Nephron (organoid): Measurements from ENCODE around the gene TRIB2.
A peak's percentile ranks its signal among the peaks of the same experiment; 100 is the strongest.

ENCODE experiments used
- H3K27ac Mint-ChIP-seq, 3 experiments: 2 replicates each; pipeline ENCODE4 v1.8.0; 2020; ENCODE audit warnings: mixed read lengths in 3 of 3, mild to moderate bottlenecking in 2 of 3, moderate library complexity in 1 of 3
- H3K27me3 Mint-ChIP-seq: 2 replicates; pipeline ENCODE4 v1.8.0; 2021; ENCODE audit warnings: low read depth, mild to moderate bottlenecking, moderate library complexity, mixed read lengths
- H3K36me3 Mint-ChIP-seq: 2 replicates; pipeline ENCODE4 v1.8.0; 2020; ENCODE audit warnings: low read depth, mixed read lengths
- H3K4me1 Mint-ChIP-seq: 2 replicates; pipeline ENCODE4 v1.8.0; 2020; ENCODE audit warnings: mixed read lengths
- H3K4me3 Mint-ChIP-seq, 3 experiments: 2 replicates each; pipeline ENCODE4 v1.8.0; 2020; ENCODE audit warnings: mild to moderate bottlenecking in 3 of 3, mixed read lengths in 3 of 3, moderate library complexity in 2 of 3
- H3K9me3 Mint-ChIP-seq: 2 replicates; pipeline ENCODE4 v1.8.0; 2020; ENCODE audit warnings: mixed read lengths
- TF ChIP-seq, protein P1 (sequence below), 3 experiments: fragments of 200-600 bp; sonication (generic); IDR thresholded peaks; one replicate each; pipeline ENCODE4 v1.5.0; 2021; ENCODE audit warnings: antibody characterized with exemption in 3 of 3; ENCODE audit not compliant: unreplicated experiment in 3 of 3

TRIB2 gene

DNA sequence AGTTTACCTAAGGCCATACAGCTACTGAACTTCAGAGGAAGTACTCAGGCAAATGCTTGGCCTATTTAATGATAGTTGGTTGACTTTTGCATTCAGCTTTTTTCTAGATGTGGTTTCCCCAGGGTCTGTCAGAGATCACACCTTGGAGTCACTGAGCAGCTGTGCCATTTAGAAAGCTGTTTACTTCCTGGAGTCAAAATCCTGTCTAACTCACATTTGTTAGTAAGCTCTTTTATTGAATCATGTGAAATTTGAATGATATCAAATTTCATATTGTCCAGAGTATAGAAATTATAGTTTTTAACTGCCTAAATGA, 7.6 kb upstream of the TRIB2 start:
- Mint-ChIP-seq H3K27ac (no peak overlapping the region), H3K4me3 (no peak overlapping the region), H3K27me3 (no peaks in the 10 kb centered on the region), H3K9me3 (no peaks in the 10 kb centered on the region), H3K4me1 (peaks cover 4% of the 10 kb centered on the region), H3K36me3 (no peaks in the 10 kb centered on the region)
- TF ChIP-seq, protein P1, sequence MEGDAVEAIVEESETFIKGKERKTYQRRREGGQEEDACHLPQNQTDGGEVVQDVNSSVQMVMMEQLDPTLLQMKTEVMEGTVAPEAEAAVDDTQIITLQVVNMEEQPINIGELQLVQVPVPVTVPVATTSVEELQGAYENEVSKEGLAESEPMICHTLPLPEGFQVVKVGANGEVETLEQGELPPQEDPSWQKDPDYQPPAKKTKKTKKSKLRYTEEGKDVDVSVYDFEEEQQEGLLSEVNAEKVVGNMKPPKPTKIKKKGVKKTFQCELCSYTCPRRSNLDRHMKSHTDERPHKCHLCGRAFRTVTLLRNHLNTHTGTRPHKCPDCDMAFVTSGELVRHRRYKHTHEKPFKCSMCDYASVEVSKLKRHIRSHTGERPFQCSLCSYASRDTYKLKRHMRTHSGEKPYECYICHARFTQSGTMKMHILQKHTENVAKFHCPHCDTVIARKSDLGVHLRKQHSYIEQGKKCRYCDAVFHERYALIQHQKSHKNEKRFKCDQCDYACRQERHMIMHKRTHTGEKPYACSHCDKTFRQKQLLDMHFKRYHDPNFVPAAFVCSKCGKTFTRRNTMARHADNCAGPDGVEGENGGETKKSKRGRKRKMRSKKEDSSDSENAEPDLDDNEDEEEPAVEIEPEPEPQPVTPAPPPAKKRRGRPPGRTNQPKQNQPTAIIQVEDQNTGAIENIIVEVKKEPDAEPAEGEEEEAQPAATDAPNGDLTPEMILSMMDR (IDR thresholded peaks at IDR 0.05; ENCODE audit: unreplicated experiment in 3 of 3) = no peak

DNA sequence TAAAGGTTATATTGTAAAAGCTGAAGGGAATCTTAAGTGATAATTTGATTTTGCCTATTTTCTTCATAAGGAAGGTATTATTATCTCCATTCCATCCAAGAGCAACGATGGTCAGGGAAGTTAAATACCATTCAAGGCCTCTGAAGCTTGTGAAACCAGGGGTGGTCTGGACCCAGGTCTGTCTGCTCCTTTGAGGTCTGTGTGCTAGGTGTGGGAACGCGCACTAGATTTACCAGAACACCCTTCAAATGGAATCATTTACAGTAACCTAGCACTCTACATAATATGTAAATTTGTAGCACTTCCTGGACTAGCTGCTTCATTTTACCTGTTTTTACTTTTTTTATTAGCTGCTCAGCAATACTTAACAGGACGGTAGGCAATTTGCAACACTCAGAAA, 6.4 kb upstream of the TRIB2 start:
- TF ChIP-seq, protein P1 (IDR thresholded peaks at IDR 0.05; ENCODE audit: unreplicated experiment in 3 of 3) = no peak
- peaks cover 14% of the 10 kb centered on the region for H3K4me1 Mint-ChIP-seq
- H3K27ac Mint-ChIP-seq = peak overlapping the region in 1 of 3 experiments; percentile 58
- H3K36me3 Mint-ChIP-seq = no peaks in the 10 kb centered on the region
- H3K27me3 Mint-ChIP-seq = no peaks in the 10 kb centered on the region
- H3K4me3 Mint-ChIP-seq = no peak overlapping the region
- no peaks in the 10 kb centered on the region for H3K9me3 Mint-ChIP-seq

DNA sequence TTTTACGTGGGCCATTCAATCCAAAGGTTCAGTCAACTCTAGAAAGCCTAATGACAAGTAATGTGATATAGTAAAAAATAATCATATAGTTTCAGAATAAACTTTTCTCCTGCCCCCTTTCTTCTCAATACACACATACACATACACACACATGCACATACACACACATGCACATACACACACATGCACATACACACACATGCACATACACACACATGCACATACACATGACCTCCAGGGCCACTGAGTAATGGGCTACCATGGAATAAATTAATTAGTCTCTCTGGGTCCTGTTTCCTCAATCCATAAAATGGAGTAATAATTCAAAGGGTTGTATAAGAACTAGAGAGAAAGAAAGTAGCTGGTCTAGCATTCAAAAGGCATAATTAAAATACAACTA, 5.4 kb upstream of the TRIB2 start:
- H3K36me3 Mint-ChIP-seq = no peaks in the 10 kb centered on the region

DNA sequence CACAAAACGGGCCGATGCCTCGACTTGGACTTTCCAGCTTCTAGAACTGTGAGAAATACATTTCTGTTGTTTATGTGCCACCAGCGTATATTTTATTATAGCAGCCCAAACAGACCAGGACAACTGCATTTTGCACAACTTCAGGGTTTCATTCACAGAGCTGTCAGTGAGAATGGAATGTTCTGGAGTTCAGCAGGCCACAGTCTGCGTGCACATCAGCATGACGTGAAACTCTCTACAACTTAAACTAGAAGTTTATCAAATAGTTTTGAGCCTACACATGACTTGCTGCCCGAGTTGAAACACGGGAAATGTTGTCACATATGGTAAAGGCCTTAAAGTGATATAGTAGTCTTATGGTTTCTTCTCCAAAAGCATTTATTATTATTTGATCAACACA, 3.9 kb upstream of the TRIB2 start:
- H3K4me1 Mint-ChIP-seq = peaks cover 20% of the 10 kb centered on the region
- H3K36me3 Mint-ChIP-seq = peaks cover 4% of the 10 kb centered on the region
- TF ChIP-seq, protein P1 (IDR thresholded peaks at IDR 0.05; ENCODE audit: unreplicated experiment in 3 of 3) = no peak
- no peaks in the 10 kb centered on the region for H3K27me3 Mint-ChIP-seq
- peak overlapping the region in 1 of 3 experiments; percentile 56 for H3K27ac Mint-ChIP-seq
- H3K9me3 Mint-ChIP-seq = no peaks in the 10 kb centered on the region
- peak overlapping the region in 1 of 3 experiments; percentile 26 for H3K4me3 Mint-ChIP-seq

More for the DNA sequence above, 5.4 kb upstream of the TRIB2 start:
- H3K4me1 Mint-ChIP-seq = peaks cover 20% of the 10 kb centered on the region
- H3K27me3 Mint-ChIP-seq = no peaks in the 10 kb centered on the region
- no peak overlapping the region for H3K4me3 Mint-ChIP-seq
- H3K9me3 Mint-ChIP-seq = no peaks in the 10 kb centered on the region
- TF ChIP-seq, protein P1 (IDR thresholded peaks at IDR 0.05; ENCODE audit: unreplicated experiment in 3 of 3) = no peak
- no peak overlapping the region for H3K27ac Mint-ChIP-seq

DNA sequence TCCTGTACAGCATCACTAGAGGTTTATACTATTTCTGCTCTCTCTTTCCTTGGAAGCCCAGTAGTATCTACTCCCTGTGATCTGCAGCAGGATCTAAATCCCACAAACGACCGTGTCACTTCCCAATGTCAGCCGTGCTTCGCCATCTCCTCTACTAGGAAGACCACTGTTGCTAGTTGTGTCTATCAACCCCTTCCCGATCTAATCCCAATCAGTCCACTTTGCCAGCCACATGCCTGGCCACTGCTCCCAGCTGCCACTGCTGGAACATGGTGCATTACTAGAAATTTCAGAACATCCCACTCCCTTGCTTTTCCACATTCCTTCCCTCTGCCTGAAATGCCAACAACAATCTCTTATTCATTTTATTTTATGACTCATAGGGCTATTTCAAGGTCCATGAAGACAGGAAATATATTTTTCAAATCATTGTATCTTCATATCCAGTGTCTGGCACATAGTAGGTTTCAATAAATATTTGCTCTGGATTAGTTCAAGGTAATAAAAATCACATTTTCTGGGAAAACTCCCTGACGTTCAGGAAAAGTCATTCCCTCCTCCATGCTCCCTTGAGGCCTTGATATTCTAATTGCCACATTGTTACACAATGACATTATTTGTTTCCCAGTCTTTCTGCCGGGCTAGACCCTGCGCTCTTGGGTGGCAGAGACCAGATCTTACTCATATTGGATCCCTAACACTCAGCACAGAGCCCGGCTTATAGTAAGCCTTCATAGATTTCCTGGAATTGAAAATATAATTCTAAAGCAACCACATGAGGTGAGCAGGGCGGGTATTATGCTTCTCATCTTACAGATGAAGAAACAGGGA, 2.1 kb upstream of the TRIB2 start:
- Mint-ChIP-seq H3K27me3 (no peaks in the 10 kb centered on the region), H3K27ac (peak overlapping the region; percentile 94 to 99 (median 95)), H3K4me1 (peaks cover 20% of the 10 kb centered on the region), H3K36me3 (peaks cover 16% of the 10 kb centered on the region), H3K9me3 (no peaks in the 10 kb centered on the region), H3K4me3 (peak overlapping the region; percentile 43 to 95 (median 94))
- TF ChIP-seq, protein P1 (IDR thresholded peaks at IDR 0.05; ENCODE audit: unreplicated experiment in 3 of 3) = no peak
